ENCODE measurements around the gene SMG7.
"Not testable (repeated sequence)": the region's sequence is repeated elsewhere in the genome, so short reads cannot be mapped to it uniquely, and the experiment has no call there.

SMG7 gene, protein sequence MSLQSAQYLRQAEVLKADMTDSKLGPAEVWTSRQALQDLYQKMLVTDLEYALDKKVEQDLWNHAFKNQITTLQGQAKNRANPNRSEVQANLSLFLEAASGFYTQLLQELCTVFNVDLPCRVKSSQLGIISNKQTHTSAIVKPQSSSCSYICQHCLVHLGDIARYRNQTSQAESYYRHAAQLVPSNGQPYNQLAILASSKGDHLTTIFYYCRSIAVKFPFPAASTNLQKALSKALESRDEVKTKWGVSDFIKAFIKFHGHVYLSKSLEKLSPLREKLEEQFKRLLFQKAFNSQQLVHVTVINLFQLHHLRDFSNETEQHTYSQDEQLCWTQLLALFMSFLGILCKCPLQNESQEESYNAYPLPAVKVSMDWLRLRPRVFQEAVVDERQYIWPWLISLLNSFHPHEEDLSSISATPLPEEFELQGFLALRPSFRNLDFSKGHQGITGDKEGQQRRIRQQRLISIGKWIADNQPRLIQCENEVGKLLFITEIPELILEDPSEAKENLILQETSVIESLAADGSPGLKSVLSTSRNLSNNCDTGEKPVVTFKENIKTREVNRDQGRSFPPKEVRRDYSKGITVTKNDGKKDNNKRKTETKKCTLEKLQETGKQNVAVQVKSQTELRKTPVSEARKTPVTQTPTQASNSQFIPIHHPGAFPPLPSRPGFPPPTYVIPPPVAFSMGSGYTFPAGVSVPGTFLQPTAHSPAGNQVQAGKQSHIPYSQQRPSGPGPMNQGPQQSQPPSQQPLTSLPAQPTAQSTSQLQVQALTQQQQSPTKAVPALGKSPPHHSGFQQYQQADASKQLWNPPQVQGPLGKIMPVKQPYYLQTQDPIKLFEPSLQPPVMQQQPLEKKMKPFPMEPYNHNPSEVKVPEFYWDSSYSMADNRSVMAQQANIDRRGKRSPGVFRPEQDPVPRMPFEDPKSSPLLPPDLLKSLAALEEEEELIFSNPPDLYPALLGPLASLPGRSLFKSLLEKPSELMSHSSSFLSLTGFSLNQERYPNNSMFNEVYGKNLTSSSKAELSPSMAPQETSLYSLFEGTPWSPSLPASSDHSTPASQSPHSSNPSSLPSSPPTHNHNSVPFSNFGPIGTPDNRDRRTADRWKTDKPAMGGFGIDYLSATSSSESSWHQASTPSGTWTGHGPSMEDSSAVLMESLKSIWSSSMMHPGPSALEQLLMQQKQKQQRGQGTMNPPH

GRCh38 chr1:183472488-183473216 is at the start of gene SMG7:
TSS of gene SMG7 (plus strand) at chr1:183472499. CDS start at chr1:183472621, 122 bp downstream.
- peak; percentile 51 for DNase-seq

DNA sequence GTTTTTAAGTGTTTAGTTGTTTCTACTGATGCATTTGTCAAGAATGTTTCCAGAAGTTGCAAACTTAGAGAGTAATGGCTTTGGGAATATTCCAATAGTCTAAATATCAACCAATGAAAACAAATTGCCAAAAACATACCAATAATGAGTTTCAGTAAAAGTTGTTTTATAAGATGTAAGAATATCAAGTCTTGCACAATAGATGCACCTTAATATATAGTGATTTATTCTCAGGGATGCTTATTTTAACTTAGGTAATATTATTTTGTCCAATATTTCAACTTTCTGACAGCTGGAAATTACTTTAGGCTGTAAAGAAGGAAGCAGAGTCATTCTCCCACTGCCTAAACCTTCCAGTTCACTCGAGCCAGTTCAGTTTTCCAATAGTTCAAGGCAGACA is 48.8 kb upstream of the SMG7 start:
- no peak for DNase-seq

- no peak for DNase-seq
Measured at GRCh38 chr1:183424691-183425090, 47.6 kb upstream of the SMG7 start.

DNA sequence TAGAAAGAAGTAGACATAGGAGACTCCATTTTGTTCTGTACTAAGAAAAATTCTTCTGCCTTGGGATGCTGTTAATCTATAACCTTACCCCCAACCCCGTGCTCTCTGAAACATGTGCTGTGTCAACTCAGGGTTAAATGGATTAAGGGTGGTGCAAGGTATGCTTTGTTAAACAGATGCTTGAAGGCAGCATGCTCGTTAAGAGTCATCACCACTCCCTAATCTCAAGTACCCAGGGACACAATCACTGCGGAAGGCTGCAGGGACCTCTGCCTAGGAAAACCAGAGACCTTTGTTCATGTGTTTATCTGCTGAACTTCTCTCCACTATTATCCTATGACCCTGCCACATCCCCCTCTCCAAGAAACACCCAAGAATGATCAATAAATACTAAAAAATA is 44.7 kb upstream of the SMG7 start:
- not testable (repeated sequence) for DNase-seq

DNA sequence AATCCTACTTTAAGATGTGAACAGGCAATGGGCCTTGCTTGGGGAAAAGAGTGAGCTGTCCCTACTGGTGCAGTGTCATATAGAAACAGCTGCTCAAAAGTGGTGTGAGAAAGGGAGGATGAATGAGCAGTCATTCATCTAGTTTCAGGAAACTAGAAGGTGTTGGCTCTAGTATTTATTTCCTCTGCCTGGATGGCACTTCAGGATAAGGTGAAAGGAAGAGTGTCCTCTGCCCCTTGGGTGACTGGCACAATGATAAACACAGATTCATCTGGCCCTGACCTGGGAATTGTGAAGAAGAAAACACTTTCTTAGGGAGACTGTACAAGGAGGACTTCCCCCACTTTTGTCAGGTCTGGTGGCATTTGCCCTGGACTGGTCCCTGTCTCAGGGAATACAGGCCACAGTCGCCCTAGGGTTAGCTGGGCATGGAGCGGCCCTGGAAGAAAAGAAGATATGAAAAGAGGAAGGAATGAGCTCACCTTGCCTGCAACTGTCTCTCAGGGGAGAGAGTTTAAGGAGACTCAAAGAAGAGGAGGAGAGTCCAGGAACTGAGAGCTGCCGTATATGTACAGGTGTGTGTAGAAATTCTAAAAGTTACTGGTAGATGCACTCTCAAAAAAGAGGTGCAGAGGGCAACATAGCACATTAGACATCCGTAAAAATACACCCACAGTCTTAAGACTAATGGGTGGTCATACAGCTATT is 40.3 kb upstream of the SMG7 start:
- peak; percentile 4 for DNase-seq

DNA sequence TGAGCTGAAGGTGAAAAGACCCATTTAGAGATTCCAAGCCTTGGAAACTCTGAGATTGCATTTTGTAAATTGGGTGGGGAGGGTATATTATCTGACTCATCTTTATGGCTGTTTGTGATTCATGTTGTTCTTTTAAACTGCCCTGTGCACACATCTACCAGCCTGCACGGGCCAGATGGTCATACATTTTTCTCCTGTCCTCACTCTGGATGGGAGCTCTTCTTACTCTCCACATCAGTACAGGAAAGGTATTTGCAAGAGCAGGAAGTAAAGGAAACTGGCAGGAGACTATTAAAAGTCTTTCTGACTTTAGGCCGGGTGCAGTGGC is 39.8 kb upstream of the SMG7 start:
- no peak for DNase-seq

GRCh38 chr1:183433703-183434102 is 38.6 kb upstream of the SMG7 start:
- no peak for DNase-seq

DNA sequence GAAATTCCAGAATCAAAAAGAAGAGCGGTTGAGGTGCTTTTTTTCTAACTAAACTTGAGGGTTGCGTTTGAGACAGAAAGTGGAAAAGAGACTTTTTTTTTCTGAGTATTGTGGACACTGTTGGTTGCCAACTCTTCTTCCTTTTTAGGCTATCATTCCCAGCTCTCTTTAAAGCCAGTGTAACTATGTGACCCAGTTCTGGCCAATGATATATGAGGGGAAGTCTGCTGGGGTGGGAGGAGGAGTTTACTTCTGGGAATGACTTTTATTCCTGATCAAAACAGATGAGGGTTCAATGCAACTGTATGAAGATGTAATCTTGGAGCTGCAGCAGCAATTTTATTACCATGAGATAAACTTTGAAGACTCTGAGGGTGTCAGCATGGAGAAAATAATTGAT is 36.8 kb upstream of the SMG7 start:
- DNase-seq = no peak

GRCh38 chr1:183438060-183438459 is 34.2 kb upstream of the SMG7 start:
- DNase-seq = no peak

DNA sequence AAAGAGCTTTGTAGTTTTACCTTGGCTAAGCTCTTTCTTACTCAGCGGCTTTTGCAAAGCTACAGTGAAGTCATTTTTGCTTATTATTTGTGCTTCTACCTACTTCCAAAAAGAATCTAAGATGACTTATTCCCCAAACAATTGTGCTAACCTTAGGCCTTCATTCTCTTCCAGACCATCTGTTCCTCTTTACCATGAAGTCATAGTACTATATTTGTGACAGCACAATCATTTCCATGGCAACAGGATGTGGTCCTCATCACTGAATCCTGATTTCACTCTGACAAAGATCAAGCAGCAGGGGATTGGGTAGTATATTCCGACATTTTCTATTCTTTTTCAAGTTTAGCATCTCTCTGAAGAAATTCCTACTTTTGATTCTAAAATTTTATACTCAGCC is 29.3 kb upstream of the SMG7 start:
- DNase-seq = no peak

GRCh38 chr1:183443466-183443865 is 28.8 kb upstream of the SMG7 start:
- no peak for DNase-seq

- DNase-seq = no peak
Measured at GRCh38 chr1:183444243-183444642, 28.1 kb upstream of the SMG7 start.

GRCh38 chr1:183449223-183449770 is 23.0 kb upstream of the SMG7 start:
- no peak for DNase-seq

GRCh38 chr1:183450093-183450492 is 22.2 kb upstream of the SMG7 start:
- no peak for DNase-seq

DNA sequence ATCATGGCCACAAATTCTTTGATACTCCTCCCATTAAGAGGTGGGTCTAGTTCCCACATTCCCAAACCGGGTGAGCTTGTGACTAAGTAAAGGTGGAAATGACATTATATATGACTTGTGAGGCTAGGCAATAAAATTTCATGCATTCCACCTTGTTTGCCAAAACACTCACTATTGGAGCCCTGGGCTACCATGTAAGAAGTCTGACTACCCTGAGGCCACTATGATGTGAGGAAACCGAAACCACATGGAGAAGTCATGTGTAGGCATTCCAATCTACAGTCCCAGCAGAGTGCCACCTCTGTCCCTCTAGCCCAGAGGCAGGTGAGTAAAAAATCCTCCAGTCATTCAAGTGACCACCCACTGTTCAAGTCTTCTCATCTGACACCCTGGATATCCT is 17.9 kb upstream of the SMG7 start:
- DNase-seq = no peak

- no peak for DNase-seq
Measured at GRCh38 chr1:183456826-183457225, 15.5 kb upstream of the SMG7 start.

DNA sequence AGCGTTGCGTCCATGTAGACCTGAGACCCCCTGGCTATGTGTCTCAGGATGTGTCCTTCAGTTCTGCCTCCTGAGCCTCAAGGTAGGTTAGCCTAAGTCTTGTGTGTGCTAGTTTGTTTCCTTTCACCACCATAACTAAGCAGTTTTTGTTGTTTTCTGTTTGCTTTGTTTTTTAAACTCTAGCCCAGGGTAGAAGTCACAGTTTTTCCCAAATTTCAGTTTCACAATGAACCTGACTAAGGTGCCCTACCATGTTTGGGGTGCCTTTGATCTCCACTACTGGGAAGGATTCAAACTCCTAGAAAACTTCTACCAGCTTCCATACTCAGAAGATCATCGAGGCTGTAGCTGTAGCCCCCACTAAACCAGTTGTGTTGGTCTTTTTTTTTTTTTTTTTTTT is 14.8 kb upstream of the SMG7 start:
- DNase-seq = no peak

DNA sequence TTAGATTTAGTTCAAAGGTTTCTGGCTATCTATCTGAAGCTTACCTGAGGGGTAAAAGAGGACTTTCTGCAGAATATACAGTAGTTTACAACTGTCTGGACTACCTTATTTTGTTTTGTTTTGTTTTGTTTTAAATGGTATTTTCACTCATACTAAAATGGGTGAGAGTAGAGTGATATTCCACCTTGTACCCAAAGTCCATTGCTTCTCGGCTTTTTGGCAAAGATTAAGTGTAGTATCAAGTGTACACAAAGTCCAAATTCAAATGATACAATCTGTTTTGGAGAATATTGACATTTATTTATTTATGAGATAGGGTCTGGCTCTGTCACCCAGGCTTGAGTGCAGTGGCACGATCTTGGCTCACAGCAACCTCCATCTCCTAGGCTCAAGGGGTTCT is 11.7 kb upstream of the SMG7 start:
- no peak for DNase-seq

- no peak for DNase-seq
Measured at GRCh38 chr1:183461350-183461749, 10.9 kb upstream of the SMG7 start.

GRCh38 chr1:183463566-183463965 is 8.7 kb upstream of the SMG7 start:
- DNase-seq = no peak

- no peak for DNase-seq
Measured at GRCh38 chr1:183466781-183467180, 5.5 kb upstream of the SMG7 start.

DNA sequence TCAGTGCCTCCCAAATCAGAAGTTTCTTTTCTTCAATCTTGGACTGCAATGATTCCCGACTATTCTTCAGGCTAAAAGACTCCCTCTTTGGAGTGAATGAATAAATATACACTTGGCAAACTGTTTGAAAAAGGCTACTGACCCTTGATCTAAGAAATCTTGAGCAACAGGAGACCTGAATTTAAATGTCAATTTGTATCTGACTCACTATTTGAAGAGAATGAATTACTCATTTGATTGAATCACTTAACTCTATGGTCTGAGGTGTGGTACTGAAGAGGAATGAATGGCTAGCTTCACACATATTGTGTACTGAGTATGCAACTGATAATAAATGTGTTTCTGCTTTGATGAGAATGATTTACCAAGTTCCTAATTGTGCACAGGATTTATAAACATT is 4.6 kb upstream of the SMG7 start:
- no peak for DNase-seq

Data from activated CD4-positive, alpha-beta T cell treated with anti-CD3 and anti-CD28 coated beads, Interleukin-10, Interleukin-2, amounts not matched to agents 100 ng/mL and 50 ng/mL, durations not matched to agents 16 hours and 8 hours (primary cell).